Left ventricle myocardium inferior (tissue), 1 donor: ENCODE data around the gene NDST3. TPM values are rescaled to one million over a fixed set of nuclear protein-coding genes. Genes with fewer than 3 reads are reported as not detected.

Experiments used
- DNase-seq: peaks from one replicate; pipeline ENCODE4 v3.0.0-alpha.2; 2020
- H3K27ac ChIP-seq: fragments of 200-600 bp; replicated peaks from 2 replicates; pipeline ENCODE4 v1.8.0; 2021
- H3K27me3 ChIP-seq: fragments of 200-600 bp; 2 replicates; pipeline ENCODE4 v1.8.0; 2021; ENCODE audit warnings: low read depth
- H3K36me3 ChIP-seq: fragments of 200-600 bp; 2 replicates; pipeline ENCODE4 v1.8.0; 2021
- H3K4me1 ChIP-seq: fragments of 200-600 bp; 2 replicates; pipeline ENCODE4 v1.8.0; 2021
- H3K4me3 ChIP-seq: fragments of 200-600 bp; 2 replicates; pipeline ENCODE4 v1.8.0; 2021; ENCODE audit warnings: mild to moderate bottlenecking, moderate library complexity
- H3K9me3 ChIP-seq: fragments of 200-600 bp; replicated peaks from 2 replicates; pipeline ENCODE4 v1.8.0; 2021
- CTCF ChIP-seq: fragments of 200-600 bp; IDR thresholded peaks from 2 replicates; pipeline ENCODE4 v1.8.0; 2021; ENCODE audit warnings: antibody characterized with exemption, mild to moderate bottlenecking, borderline replicate concordance
- intact Hi-C: fragments of 100-400 bp; cut with micrococcal nuclease; formaldehyde crosslinking; loops from one replicate; pipeline ENCODE4 v1.11.0; 2022
- total RNA-seq: library from RNA; stranded (reverse); fragmentation: NEBNext Ultra II Directional; extraction: Animal tissue kit (Norgen Biotek cat#: 25700); gene quantifications from one replicate; pipeline ENCODE4 v1.2.1, GENCODE V29; 2021
- donor health status: DM: no; HTN: yes; CAD: no; lungs with severe emphysema.

NDST3 gene
- total RNA-seq, 1 donor from 2014 or later, result not detected

GRCh38 chr4:118280501-118281218, 246.4 kb downstream of the NDST3 start:
- peak; percentile 64 for TF ChIP-seq CTCF
- H3K27ac ChIP-seq, result no peak overlapping the region
- peaks cover 47% of the 10 kb centered on the region for H3K4me1 ChIP-seq
- no peaks in the 10 kb centered on the region for H3K27me3 ChIP-seq
- H3K4me3 ChIP-seq, result peak overlapping the region; percentile 74
- intact Hi-C loops, result no loop called here
- H3K36me3 ChIP-seq, result no peaks in the 10 kb centered on the region
- DNase-seq, result no peak
- no peaks in the 10 kb centered on the region for H3K9me3 ChIP-seq

- no peak overlapping the region for H3K27ac ChIP-seq
- no peak overlapping the region for H3K4me3 ChIP-seq
Measured at GRCh38 chr4:118281611-118282442, 247.5 kb downstream of the NDST3 start.

GRCh38 chr4:118282692-118283091, 248.4 kb downstream of the NDST3 start:
- DNase-seq, result no peak
- TF ChIP-seq CTCF, result no peak
- Histone ChIP-seq H3K4me1 (peaks cover 46% of the 10 kb centered on the region), H3K9me3 (no peaks in the 10 kb centered on the region), H3K4me3 (no peak overlapping the region), H3K27ac (no peak overlapping the region), H3K27me3 (no peaks in the 10 kb centered on the region), H3K36me3 (no peaks in the 10 kb centered on the region)
- intact Hi-C loops, result no loop called here

More at GRCh38 chr4:118281611-118282442, 247.5 kb downstream of the NDST3 start:
- no peak for DNase-seq
- no peaks in the 10 kb centered on the region for H3K27me3 ChIP-seq
- H3K36me3 ChIP-seq, result no peaks in the 10 kb centered on the region
- intact Hi-C loops, result no loop called here
- TF ChIP-seq CTCF, result no peak
- H3K4me1 ChIP-seq, result peaks cover 47% of the 10 kb centered on the region
- no peaks in the 10 kb centered on the region for H3K9me3 ChIP-seq

- TF ChIP-seq CTCF, result no peak
Measured at GRCh38 chr4:118284169-118284568, 249.9 kb downstream of the NDST3 start.

GRCh38 chr4:118285931-118286330, 251.6 kb downstream of the NDST3 start:
- H3K27me3 ChIP-seq, result no peaks in the 10 kb centered on the region
- intact Hi-C loops, result no loop called here
- no peak overlapping the region for H3K4me3 ChIP-seq
- H3K36me3 ChIP-seq, result no peaks in the 10 kb centered on the region
- peaks cover 18% of the 10 kb centered on the region for H3K4me1 ChIP-seq
- H3K9me3 ChIP-seq, result no peaks in the 10 kb centered on the region
- no peak for TF ChIP-seq CTCF
- H3K27ac ChIP-seq, result no peak overlapping the region
- DNase-seq, result no peak

More at GRCh38 chr4:118284169-118284568, 249.9 kb downstream of the NDST3 start:
- Histone ChIP-seq H3K4me1 (peaks cover 36% of the 10 kb centered on the region), H3K36me3 (no peaks in the 10 kb centered on the region), H3K27me3 (no peaks in the 10 kb centered on the region), H3K9me3 (no peaks in the 10 kb centered on the region), H3K27ac (no peak overlapping the region), H3K4me3 (no peak overlapping the region)
- DNase-seq, result no peak
- intact Hi-C loops, result no loop called here
